ENCODE results near the gene RBFOX1. TPM values are rescaled to one million over a fixed set of nuclear protein-coding genes. Genes with fewer than 3 reads are reported as not detected.

RBFOX1 gene
- polyA plus RNA-seq, 1 experiment, result not detected

- Histone ChIP-seq H3K4me3 (ENCODE audit: low read depth, low read length) (no peak overlapping the region), H3K9me3 (ENCODE audit: control insufficient read depth, insufficient read depth, low read length) (peaks cover 20% of the 10 kb centered on the region), H3K27me3 (ENCODE audit: control insufficient read depth, insufficient read depth, low read length) (no peaks in the 10 kb centered on the region), H3K27ac (ENCODE audit: low read depth, low read length) (no peak overlapping the region)
- ChIA-PET POLR2A (no interaction called here), CTCF (no interaction called here)
- TF ChIP-seq, protein P1, sequence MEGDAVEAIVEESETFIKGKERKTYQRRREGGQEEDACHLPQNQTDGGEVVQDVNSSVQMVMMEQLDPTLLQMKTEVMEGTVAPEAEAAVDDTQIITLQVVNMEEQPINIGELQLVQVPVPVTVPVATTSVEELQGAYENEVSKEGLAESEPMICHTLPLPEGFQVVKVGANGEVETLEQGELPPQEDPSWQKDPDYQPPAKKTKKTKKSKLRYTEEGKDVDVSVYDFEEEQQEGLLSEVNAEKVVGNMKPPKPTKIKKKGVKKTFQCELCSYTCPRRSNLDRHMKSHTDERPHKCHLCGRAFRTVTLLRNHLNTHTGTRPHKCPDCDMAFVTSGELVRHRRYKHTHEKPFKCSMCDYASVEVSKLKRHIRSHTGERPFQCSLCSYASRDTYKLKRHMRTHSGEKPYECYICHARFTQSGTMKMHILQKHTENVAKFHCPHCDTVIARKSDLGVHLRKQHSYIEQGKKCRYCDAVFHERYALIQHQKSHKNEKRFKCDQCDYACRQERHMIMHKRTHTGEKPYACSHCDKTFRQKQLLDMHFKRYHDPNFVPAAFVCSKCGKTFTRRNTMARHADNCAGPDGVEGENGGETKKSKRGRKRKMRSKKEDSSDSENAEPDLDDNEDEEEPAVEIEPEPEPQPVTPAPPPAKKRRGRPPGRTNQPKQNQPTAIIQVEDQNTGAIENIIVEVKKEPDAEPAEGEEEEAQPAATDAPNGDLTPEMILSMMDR (IDR thresholded peaks at IDR 0.05; ENCODE audit: low read depth, low read length), result no peak
- DNase-seq (ENCODE audit: low read depth, low spot score), result no peak
These were observed 23.1 kb downstream of the RBFOX1 start for GRCh38 chr16:7355758-7356157.

DNA sequence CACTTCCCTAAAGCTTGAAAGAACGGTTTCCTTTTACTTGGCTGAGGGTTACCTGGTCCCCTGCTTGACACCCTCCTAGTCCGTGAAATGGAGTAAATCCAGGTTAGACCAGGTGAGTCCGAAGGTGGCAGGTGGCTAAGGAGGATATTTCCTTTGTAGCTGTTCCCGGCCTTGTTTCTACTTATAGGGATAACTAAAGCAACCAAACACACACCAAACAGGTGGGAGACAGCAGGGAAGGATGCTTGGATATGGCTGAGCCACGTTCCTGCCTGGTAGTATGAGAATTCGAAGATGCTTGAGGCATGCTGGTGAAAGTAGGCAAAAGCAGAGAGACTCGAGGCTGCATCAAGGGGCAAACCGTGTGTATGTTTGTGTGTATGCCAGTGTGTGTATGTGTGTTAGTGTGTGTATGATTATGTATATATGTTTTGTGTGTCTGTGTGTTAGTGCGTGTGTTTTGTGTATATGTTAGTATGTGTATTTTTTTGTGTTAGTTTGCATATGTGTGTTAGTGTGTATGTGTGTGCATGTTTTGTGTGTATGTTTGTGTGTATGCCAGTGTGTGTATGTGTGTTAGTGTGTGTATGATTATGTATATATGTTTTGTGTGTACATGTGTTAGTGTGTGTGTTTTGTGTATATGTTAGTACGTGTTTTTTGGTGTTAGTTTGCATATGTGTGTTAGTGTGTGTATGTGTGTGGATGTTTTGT lies 28.9 kb downstream of the RBFOX1 start:
- CTCF ChIA-PET, result no interaction called here
- no peak for DNase-seq (ENCODE audit: low read depth, low spot score)
- H3K9me3 ChIP-seq (ENCODE audit: control insufficient read depth, insufficient read depth, low read length), result peaks cover 42% of the 10 kb centered on the region
- TF ChIP-seq, protein P1 (IDR thresholded peaks at IDR 0.05; ENCODE audit: low read depth, low read length), result no peak
- H3K27ac ChIP-seq (ENCODE audit: low read depth, low read length), result no peak overlapping the region
- H3K27me3 ChIP-seq (ENCODE audit: control insufficient read depth, insufficient read depth, low read length), result no peaks in the 10 kb centered on the region
- POLR2A ChIA-PET, result no interaction called here
- no peak overlapping the region for H3K4me3 ChIP-seq (ENCODE audit: low read depth, low read length)

GRCh38 chr16:7362231-7362630 lies 29.6 kb downstream of the RBFOX1 start:
- TF ChIP-seq, protein P1 (IDR thresholded peaks at IDR 0.05; ENCODE audit: low read depth, low read length), result no peak
- no peaks in the 10 kb centered on the region for H3K27me3 ChIP-seq (ENCODE audit: control insufficient read depth, insufficient read depth, low read length)
- H3K27ac ChIP-seq (ENCODE audit: low read depth, low read length), result no peak overlapping the region
- peaks cover 41% of the 10 kb centered on the region for H3K9me3 ChIP-seq (ENCODE audit: control insufficient read depth, insufficient read depth, low read length)
- ChIA-PET CTCF (no interaction called here), POLR2A (no interaction called here)
- H3K4me3 ChIP-seq (ENCODE audit: low read depth, low read length), result no peak overlapping the region
- DNase-seq (ENCODE audit: low read depth, low spot score), result no peak

- DNase-seq (ENCODE audit: low read depth, low spot score), result no peak
- no peak overlapping the region for H3K27ac ChIP-seq (ENCODE audit: low read depth, low read length)
- H3K27me3 ChIP-seq (ENCODE audit: control insufficient read depth, insufficient read depth, low read length), result no peaks in the 10 kb centered on the region
- TF ChIP-seq, protein P1 (IDR thresholded peaks at IDR 0.05; ENCODE audit: low read depth, low read length), result no peak
- ChIA-PET CTCF (no interaction called here), POLR2A (no interaction called here)
- peaks cover 40% of the 10 kb centered on the region for H3K9me3 ChIP-seq (ENCODE audit: control insufficient read depth, insufficient read depth, low read length)
- no peak overlapping the region for H3K4me3 ChIP-seq (ENCODE audit: low read depth, low read length)
These were observed 31.1 kb downstream of the RBFOX1 start for GRCh38 chr16:7363422-7364417.

DNA sequence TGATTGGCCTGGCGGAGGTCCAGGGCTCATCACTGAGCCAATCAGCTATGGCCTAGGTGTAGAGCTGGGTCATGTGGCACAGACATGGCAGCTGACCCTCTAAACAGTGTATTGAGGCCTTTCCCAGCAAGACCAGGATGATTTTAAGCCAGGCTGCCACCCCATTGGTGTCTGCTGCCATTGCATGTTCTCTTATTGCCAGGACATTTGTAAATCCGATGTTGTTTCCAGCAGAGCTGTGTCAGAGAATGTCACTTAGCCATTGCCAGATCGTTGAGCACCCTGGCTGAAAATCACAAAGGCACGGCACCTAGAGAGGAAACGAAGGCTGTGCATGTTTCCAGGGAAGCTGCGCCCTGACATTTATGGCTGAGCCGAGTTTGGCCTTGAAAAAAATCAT lies 33.4 kb downstream of the RBFOX1 start:
- H3K27me3 ChIP-seq (ENCODE audit: control insufficient read depth, insufficient read depth, low read length), result no peaks in the 10 kb centered on the region

More for the DNA sequence above, 33.4 kb downstream of the RBFOX1 start:
- no peak for DNase-seq (ENCODE audit: low read depth, low spot score)
- POLR2A ChIA-PET, result no interaction called here
- CTCF ChIA-PET, result no interaction called here
- H3K9me3 ChIP-seq (ENCODE audit: control insufficient read depth, insufficient read depth, low read length), result peaks cover 41% of the 10 kb centered on the region
- TF ChIP-seq, protein P1 (IDR thresholded peaks at IDR 0.05; ENCODE audit: low read depth, low read length), result no peak
- no peak overlapping the region for H3K4me3 ChIP-seq (ENCODE audit: low read depth, low read length)
- no peak overlapping the region for H3K27ac ChIP-seq (ENCODE audit: low read depth, low read length)
